ENCODE measurements around the gene CDK5RAP2.
"Not testable (repeated sequence)": the region's sequence is repeated elsewhere in the genome, so short reads cannot be mapped to it uniquely, and the experiment has no call there.

Gene CDK5RAP2

DNA sequence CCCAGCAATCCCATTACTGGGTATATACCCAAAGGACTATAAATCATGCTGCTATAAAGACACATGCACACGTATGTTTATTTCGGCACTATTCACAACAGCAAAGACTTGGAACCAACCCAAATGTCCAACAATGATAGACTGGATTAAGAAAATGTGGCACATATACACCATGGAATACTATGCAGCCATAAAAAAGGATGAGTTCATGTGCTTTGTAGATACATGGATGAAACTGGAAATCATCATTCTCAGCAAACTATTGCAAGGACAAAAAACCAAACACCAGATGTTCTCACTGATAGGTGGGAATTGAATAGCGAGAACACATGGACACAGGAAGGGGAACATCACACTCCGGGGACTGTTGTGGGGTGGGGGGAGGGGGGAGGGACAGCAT, 64.0 kb downstream of the CDK5RAP2 start:
- not testable (repeated sequence) for DNase-seq (ENCODE audit: low read depth in 2 of 2, low spot score in 1 of 2)

- DNase-seq (ENCODE audit: low read depth in 2 of 2, low spot score in 1 of 2), result not testable (repeated sequence)
Measured at GRCh38 chr9:120515481-120515880, 64.5 kb downstream of the CDK5RAP2 start.

DNA sequence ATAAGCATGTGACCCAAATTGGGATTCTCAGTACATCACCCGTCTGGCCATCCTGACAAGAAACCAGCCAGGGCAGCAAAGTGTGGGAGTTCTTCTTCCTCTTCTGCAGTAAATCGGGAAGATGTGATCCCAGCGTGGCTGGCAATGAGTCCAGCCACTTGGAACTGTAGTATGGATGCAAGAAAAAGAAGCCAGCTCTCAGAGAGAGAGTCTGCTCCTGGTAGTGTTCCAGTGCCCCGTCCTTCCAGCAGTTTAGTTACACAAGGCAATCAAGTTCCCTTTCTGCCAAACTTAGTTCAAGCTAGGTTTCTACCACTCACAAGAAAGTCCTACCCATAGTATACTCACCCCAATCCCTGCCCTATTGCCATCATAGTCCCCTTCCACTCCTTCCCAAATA, 65.6 kb downstream of the CDK5RAP2 start:
- DNase-seq (ENCODE audit: low read depth in 2 of 2, low spot score in 1 of 2), result no peak

- no peak for DNase-seq (ENCODE audit: low read depth in 2 of 2, low spot score in 1 of 2)
Measured at GRCh38 chr9:120513825-120514396, 66.1 kb downstream of the CDK5RAP2 start.

DNA sequence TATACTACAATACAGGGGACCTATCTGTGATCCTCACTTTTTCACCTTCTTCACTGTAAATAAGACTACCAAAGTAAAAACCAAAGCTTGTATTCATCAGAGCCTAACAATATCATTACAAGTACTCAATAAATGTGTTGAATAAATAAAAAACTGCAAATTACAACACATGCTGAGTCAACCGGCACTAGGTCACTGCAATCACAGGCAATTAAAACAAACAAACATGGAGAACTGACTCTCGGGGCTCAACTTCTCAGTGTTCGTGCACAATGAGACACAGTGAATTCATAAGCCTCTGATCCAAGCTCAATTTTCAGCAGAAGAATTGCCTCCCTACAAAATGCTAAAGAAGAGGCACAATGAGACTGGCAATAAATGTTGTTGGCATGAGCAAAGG, 69.2 kb downstream of the CDK5RAP2 start:
- DNase-seq (ENCODE audit: low read depth in 2 of 2, low spot score in 1 of 2), result no peak

DNA sequence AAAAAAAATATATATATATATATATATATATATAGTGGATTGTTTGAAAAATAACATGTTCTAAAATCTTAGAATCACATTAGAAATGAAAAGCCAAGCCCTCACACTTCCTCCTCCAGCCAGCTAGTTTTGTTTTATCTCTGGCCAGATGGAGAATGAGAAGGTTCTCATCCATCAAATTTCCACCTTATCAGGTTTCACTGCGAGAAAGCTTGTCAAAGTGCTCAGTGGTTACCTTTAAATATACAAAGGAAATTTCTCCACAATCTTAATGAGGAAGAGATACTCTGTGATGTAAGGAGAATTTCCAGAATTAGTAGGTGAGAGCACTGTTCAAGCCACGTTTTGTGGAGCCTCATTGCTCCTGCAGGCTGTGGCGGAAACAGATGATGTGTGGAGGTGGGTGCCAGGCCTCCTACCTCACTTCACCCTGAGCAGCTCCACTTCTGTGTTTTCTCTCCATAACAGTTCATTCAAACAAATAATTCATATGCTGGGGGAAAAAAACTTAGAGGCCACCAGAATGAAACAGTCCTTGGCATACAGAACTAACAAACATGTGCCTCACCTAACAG, 71.9 kb downstream of the CDK5RAP2 start:
- DNase-seq (ENCODE audit: low read depth in 2 of 2, low spot score in 1 of 2), result no peak

GRCh38 chr9:120505186-120505585, 74.8 kb downstream of the CDK5RAP2 start:
- no peak for DNase-seq (ENCODE audit: low read depth in 2 of 2, low spot score in 1 of 2)

DNA sequence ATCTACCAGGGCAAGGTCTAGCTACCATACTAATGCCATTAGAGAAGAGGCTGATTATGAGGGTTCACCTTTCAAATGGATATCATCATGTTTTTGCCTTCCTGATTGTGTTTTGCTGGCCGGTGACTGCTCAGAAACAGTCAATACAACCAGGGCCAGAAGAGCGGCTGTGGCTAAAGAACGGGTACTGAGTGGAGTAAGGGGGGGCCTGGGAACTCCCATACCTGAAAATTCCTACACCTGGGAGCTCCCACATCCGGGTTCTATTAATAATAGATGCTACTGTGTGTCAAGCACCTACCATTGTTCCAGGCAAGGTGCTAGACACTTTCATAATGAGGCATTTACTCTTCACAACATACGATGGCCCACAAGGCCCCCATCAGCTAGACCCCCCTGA, 79.2 kb downstream of the CDK5RAP2 start:
- DNase-seq (ENCODE audit: low read depth in 2 of 2, low spot score in 1 of 2), result no peak

GRCh38 chr9:120497865-120498264, 82.1 kb downstream of the CDK5RAP2 start:
- not testable (repeated sequence) for DNase-seq (ENCODE audit: low read depth in 2 of 2, low spot score in 1 of 2)

- not testable (repeated sequence) for DNase-seq (ENCODE audit: low read depth in 2 of 2, low spot score in 1 of 2)
Measured at GRCh38 chr9:120496438-120496837, 83.5 kb downstream of the CDK5RAP2 start.

DNA sequence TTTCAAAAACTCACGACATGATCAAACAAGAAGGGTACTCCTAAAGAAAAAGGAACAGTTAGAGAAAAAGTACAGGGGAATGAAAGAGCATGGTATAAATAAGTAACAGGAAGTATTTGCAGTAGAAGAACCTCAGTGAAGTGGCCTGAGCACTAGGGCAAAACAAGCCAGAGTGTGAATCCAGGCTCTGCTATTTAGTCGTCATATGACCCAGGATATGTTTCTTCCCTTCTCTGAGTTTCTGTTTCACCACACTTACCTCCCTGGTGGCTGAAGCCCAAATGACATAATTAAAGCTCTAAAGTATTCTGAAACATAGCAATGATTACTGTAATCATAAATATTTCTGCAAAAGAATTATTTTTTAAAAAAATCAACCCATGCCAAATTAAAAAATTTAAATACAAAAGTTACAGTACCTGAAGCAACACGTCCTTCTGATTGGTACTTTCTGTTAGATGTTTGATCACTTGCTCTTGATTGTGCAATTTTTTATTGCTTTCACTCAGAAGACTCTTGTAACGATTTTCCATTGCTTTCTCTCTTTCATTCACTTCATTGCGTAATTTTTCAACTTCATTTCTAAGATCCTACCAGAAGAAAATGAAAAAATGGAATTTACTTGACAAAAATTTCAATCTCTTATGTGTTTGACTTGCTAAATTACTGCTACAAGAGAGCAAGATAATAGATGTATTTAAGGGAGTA, 88.9 kb downstream of the CDK5RAP2 start:
- no peak for DNase-seq (ENCODE audit: low read depth in 2 of 2, low spot score in 1 of 2)

GRCh38 chr9:120486835-120487234, 93.1 kb downstream of the CDK5RAP2 start:
- DNase-seq (ENCODE audit: low read depth in 2 of 2, low spot score in 1 of 2), result no peak

- DNase-seq (ENCODE audit: low read depth in 2 of 2, low spot score in 1 of 2), result no peak
Measured at GRCh38 chr9:120486347-120486746, 93.6 kb downstream of the CDK5RAP2 start.

DNA sequence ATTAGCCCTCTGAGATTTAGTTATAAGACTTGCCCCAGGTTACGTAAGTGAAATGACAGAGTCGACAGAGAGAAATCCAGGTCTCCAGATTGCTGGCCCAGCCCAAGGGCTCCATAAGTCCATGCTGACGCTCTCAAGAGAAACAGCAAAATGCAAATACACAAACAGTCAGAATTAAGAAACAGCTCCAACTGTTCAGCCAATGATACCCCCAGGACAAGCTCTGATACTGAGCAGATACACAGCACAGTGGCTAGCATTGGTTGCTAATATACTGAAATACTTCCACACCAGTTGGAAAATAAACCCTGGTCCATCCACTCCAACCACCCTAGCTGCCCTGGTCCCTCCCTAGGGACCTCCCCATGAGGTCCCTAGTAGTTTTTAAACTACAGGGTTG, 94.2 kb downstream of the CDK5RAP2 start:
- DNase-seq (ENCODE audit: low read depth in 2 of 2, low spot score in 1 of 2), result no peak

DNA sequence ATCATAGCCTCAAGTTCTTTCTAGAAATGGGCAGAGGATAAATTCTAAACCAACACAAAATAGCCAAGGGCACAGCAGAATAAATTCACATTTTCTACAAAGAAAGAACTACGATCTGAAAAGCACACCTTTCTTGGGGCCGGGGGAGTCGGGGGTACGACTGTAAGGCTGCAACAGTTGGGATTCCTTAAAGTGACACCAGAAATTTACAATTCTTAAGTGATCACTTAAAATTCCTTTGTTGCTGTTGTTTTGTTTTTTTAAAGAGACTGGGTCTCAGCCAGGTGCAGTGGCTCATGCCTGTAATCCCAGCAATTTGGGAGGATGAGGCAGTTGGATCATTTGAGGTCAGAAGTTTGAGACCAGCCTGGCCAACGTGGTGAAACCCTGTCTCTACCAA, 95.8 kb downstream of the CDK5RAP2 start:
- no peak for DNase-seq (ENCODE audit: low read depth in 2 of 2, low spot score in 1 of 2)

- DNase-seq (ENCODE audit: low read depth in 2 of 2, low spot score in 1 of 2), result no peak
Measured at GRCh38 chr9:120482424-120483186, 97.4 kb downstream of the CDK5RAP2 start.

DNA sequence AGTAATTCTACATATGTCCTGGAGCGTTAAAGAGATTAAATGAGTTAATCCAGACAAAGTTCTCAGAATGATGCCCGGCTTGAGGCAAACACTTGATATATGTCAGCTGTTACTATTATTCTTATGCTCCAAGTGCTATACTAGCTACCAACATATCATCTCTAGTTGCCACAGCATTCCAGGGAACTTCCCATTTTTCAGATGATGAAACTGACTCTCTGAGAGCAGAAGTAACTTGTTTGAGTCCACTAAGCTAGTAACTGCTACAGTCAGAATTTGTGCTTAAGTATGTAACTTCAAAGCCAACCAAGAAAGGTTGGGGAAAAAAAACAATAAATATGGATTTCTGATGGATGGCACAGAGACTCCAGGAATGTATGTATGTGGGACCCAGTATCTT, 98.1 kb downstream of the CDK5RAP2 start:
- no peak for DNase-seq (ENCODE audit: low read depth in 2 of 2, low spot score in 1 of 2)

DNA sequence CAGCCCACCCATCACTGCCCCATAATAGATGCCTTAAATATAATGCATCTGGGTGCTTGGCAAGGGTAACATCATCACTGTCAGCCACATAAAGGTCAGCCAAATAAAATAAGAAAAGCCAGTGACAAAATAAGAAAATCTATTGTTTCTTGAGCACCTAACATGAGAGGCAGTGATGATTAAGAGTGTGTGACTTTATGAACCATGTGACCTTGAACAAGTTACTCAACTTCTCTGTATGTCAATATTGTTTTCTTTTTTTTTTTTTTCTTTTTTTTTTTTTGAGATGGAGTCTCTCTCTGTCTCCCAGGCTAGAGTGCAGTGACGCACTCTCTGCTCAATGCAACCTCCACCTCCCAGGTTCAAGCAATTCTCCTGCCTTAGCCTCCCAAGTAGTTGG, 98.7 kb downstream of the CDK5RAP2 start:
- DNase-seq (ENCODE audit: low read depth in 2 of 2, low spot score in 1 of 2), result no peak

- no peak for DNase-seq (ENCODE audit: low read depth in 2 of 2, low spot score in 1 of 2)
Measured at GRCh38 chr9:120480707-120481106, 99.3 kb downstream of the CDK5RAP2 start.

- DNase-seq (ENCODE audit: low read depth in 2 of 2, low spot score in 1 of 2), result no peak
Measured at GRCh38 chr9:120478208-120478607, 101.8 kb downstream of the CDK5RAP2 start.

DNA sequence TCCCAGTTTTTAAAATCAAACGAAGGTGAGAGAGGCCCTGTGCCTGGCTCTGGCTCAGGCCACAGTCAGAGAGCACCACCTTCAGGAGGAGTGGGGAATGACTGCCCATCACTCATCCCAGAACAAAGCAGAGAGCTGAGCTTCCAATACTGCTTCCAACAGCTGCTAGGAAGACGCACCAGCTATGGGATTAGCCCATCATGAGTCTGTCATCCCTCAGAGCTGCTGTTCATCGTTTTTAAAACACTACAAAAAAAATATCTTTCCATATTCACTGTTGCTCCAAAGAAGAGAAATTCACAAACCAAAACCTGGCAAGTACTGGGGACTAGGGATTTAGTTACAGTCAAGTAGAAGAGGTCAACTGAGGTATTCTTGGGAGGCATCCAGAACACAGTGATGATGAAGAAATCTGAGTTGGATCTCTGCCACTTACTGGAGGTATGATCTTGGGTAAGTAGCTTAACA, 102.4 kb downstream of the CDK5RAP2 start:
- no peak for DNase-seq (ENCODE audit: low read depth in 2 of 2, low spot score in 1 of 2)

DNA sequence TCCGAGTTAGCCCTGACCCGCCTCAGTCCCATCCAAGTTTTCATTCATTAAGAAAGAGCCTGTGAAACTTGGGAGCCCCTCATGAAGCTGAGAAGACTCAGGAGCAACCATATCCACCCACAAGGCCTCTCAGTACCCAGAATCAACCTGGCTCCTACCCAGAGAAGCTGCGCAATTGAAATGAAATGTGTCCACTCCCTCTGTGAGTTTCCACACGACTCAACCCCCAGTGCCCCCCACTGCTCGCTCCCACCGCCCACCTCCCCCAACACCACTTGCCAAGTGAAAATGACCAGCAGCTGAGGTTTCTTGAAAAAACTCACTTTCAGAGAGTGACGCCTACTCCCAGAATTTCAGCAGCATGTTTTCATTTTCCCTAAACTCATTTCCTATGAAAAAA, 104.6 kb downstream of the CDK5RAP2 start:
- no peak for DNase-seq (ENCODE audit: low read depth in 2 of 2, low spot score in 1 of 2)

All from stimulated activated CD8-positive, alpha-beta memory T cell treated with anti-CD3 and anti-CD28 coated beads, Interleukin-4, amount 100 ng/mL, for 4 hours (primary cell).